Epithelial cell of proximal tubule (primary cell): ENCODE data around the gene SLC10A7. TPM values are rescaled to one million over a fixed set of nuclear protein-coding genes. Genes with fewer than 3 reads are reported as not detected.

Experiments
- DNase-seq: peaks from one replicate; pipeline ENCODE4 v3.0.0-alpha.2; 2011; ENCODE audit warnings: low read depth
- H3K4me3 ChIP-seq: 2 replicates; pipeline ENCODE4 v1.5.1; 2011; ENCODE audit warnings: low read depth, mild to moderate bottlenecking, low read length
- CTCF ChIP-seq: conservative IDR thresholded peaks from 2 replicates; pipeline ENCODE4 v1.5.1; 2012; ENCODE audit warnings: low read depth, mild to moderate bottlenecking, low read length
- total RNA-seq: library from RNA; depleted of rRNA; stranded (reverse); fragments of >200 nt; gene quantifications from 2 replicates; pipeline ENCODE4 v1.2.3, GENCODE V29; 2015

SLC10A7 gene
- total RNA-seq, 1 donor from 2014 or later, result 3.8 TPM

GRCh38 chr4:146513548-146513947, 8.2 kb downstream of the SLC10A7 start:
- no peak for TF ChIP-seq CTCF

GRCh38 chr4:146511381-146511780, 10.4 kb downstream of the SLC10A7 start:
- no peak overlapping the region for H3K4me3 ChIP-seq
- no peak for DNase-seq
- no peak for TF ChIP-seq CTCF

More at GRCh38 chr4:146513548-146513947, 8.2 kb downstream of the SLC10A7 start:
- no peak for DNase-seq
- H3K4me3 ChIP-seq, result no peak overlapping the region

- peak; percentile 14 for TF ChIP-seq CTCF
- no peak for DNase-seq
- no peak overlapping the region for H3K4me3 ChIP-seq
Measured at GRCh38 chr4:146510942-146511341, 10.8 kb downstream of the SLC10A7 start.

- no peak overlapping the region for H3K4me3 ChIP-seq
- DNase-seq, result no peak
Measured at GRCh38 chr4:146508229-146508939, 13.4 kb downstream of the SLC10A7 start.

GRCh38 chr4:146507632-146508031, 14.1 kb downstream of the SLC10A7 start:
- no peak for TF ChIP-seq CTCF
- no peak for DNase-seq
- H3K4me3 ChIP-seq, result no peak overlapping the region

More at GRCh38 chr4:146508229-146508939, 13.4 kb downstream of the SLC10A7 start:
- TF ChIP-seq CTCF, result no peak

- DNase-seq, result no peak
- no peak overlapping the region for H3K4me3 ChIP-seq
- no peak for TF ChIP-seq CTCF
Measured at GRCh38 chr4:146506272-146506671, 15.5 kb downstream of the SLC10A7 start.

GRCh38 chr4:146500216-146500615, 21.5 kb downstream of the SLC10A7 start:
- no peak for DNase-seq
- H3K4me3 ChIP-seq, result no peak overlapping the region
- TF ChIP-seq CTCF, result no peak
